Adrenal gland (tissue), 5 donors: ENCODE data around the gene NSMF.

Experiments used
- CTCF ChIP-seq, 6 experiments: fragments of 450-650 bp in 4 of 6; fragments of 200-600 bp in 2 of 6; sonication (generic) in 1 of 6; IDR thresholded peaks; 1 replicate in 5 of 6; 2 replicates in 1 of 6; pipeline versions ENCODE4 v1.5.1 to v1.8.0; 2016 to 2021; ENCODE audit warnings: antibody characterized with exemption in 6 of 6, mild to moderate bottlenecking in 2 of 6, moderate library complexity in 1 of 6
- POLR2A ChIP-seq, 2 donors: fragments of 450-650 bp; IDR thresholded peaks; one replicate each; pipeline ENCODE4 v1.6.1; 2017; ENCODE audit warnings: antibody characterized with exemption in 2 of 2, mild to moderate bottlenecking in 2 of 2, moderate library complexity in 1 of 2
- donor health status: DM: no; HTN: no; CAD: no.

GRCh38 chr9:137409515-137409914, 49.6 kb downstream of the NSMF start:
- no peak for TF ChIP-seq CTCF (IDR thresholded peaks at IDR 0.05)
- no peak for TF ChIP-seq POLR2A (IDR thresholded peaks at IDR 0.05)
